Pancreas (tissue), 10 donors: Measurements from ENCODE around the gene ZFAND6. TPM values are rescaled to one million over a fixed set of nuclear protein-coding genes. Genes with fewer than 3 reads are reported as not detected.
A peak's percentile ranks its signal among the peaks of the same experiment; 100 is the strongest.

Source experiments
- ATAC-seq, 4 donors: fragments of 200-7000 bp; cut with Tn5 transposase; one replicate each; pipeline versions ENCODE4 v1.8.0 to v1.9.1; 2020; ENCODE audit warnings: mild to moderate bottlenecking in 4 of 4, moderate library complexity in 4 of 4
- DNase-seq, 6 donors: peaks; one replicate each; pipeline ENCODE4 v3.0.0-alpha.2; 2020
- FAIRE-seq: peaks from 2 replicates; lab custom pipeline; 2012; peaks lifted over from hg19 to GRCh38; lab: Jason Lieb, UNC
- H3K27ac ChIP-seq, 4 donors: fragments of 200-600 bp; sonication (generic); 1 replicate in 3 of 4; 2 replicates in 1 of 4; pipeline versions ENCODE4 v1.5.0 to v1.8.0; 2020
- H3K27me3 ChIP-seq, 4 donors: fragments of 200-600 bp; one replicate each; pipeline ENCODE4 v1.8.0; 2021
- H3K36me3 ChIP-seq, 3 donors: fragments of 200-600 bp; sonication (generic) in 1 of 3; one replicate each; pipeline versions ENCODE4 v1.5.0 to v1.8.0; 2020 to 2021
- H3K4me1 ChIP-seq, 3 donors: fragments of 200-600 bp; one replicate each; pipeline ENCODE4 v1.8.0; 2021
- H3K4me3 ChIP-seq, 4 donors: fragments of 200-600 bp; sonication (generic) in 2 of 4; one replicate each; pipeline versions ENCODE4 v1.5.0 to v1.8.0; 2020 to 2021
- H3K9me3 ChIP-seq, 4 donors: fragments of 200-600 bp; one replicate each; pipeline ENCODE4 v1.8.0; 2021
- WGBS, 2 donors: extraction: QIAGEN DNeasy Blood & Tissue Kit; methylation state at CpG; one replicate each; pipeline ENCODE4 v1.1.7; 2013; 5-methylcytosine and 5-hydroxymethylcytosine counted together
- intact Hi-C, 3 donors: fragments of 100-400 bp; cut with DNase I; formaldehyde crosslinking; loops; one replicate each; pipeline versions ENCODE4 v1.11.1 to v1.14.2; 2022
- polyA plus RNA-seq, 2 donors: library from polyadenylated mRNA; stranded (reverse); fragments of 200-250 nt; gene quantifications; one replicate each; pipeline ENCODE4 v1.2.3, GENCODE V29; 2013
- total RNA-seq, 6 donors: library from RNA; stranded (reverse); fragmentation: NEBNext Ultra II Directional in 4 of 6; extraction: Animal tissue kit (Norgen Biotek cat#: 25700) in 4 of 6; gene quantifications; one replicate each; pipeline versions ENCODE4 v1.2.1 to v1.2.4, GENCODE V29; 2021 to 2023
- TF ChIP-seq, protein P1 (sequence below), 4 donors: fragments of 200-600 bp; sonication (generic) in 3 of 4; IDR thresholded peaks; one replicate each; pipeline versions ENCODE4 v1.5.0 to v1.8.0; 2021; ENCODE audit warnings: antibody characterized with exemption in 4 of 4
- donor health status: healthy with polysubstance abuse.
- donor health status: DM: no; HTN: no; CAD: no; lungs with moderate emphysema.
- donor health status: DM: no; HTN: no; CAD: no.
- donor health status: control.
- donor health status: control.
- donor health status: Bipolar disorder and iron deficiency.
- donor health status: DM: yes; HTN: yes; CAD: no.
- donor health status: DM: no; HTN: no; CAD: no.
- donor health status: DM: no; HTN: no; CAD: no.
- donor health status: DM: yes; HTN: yes; CAD: no.

ZFAND6 gene
- total and polyA plus RNA-seq, 8 donors, result 16.9 to 41.5 (median 19.1) TPM

DNA sequence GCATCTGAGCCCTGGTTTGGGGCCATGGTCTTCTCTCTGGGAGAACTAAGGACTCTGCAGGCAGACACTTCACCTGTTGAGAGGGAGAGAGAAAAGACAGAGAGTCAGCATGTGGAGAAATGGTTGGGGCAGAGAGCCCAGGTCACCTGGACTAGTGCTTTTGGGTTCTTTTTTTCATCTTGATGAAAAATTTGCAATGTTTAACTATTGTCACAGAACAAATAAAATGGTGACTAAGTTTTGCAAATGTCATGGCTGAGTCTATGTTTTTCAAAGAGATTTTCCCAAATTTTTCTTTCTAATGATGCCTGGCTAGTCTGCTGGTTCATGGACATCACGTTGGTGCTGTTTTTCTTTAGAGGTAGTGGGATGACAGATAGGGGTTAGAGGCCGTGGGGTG, 111.1 kb downstream of the ZFAND6 start:
- Histone ChIP-seq H3K4me3 (no peak overlapping the region), H3K27ac (no peak overlapping the region), H3K9me3 (no peaks in the 10 kb centered on the region), H3K27me3 (no peaks in the 10 kb centered on the region), H3K36me3 (no peaks in the 10 kb centered on the region), H3K4me1 (no peaks in the 10 kb centered on the region)
- TF ChIP-seq, protein P1, sequence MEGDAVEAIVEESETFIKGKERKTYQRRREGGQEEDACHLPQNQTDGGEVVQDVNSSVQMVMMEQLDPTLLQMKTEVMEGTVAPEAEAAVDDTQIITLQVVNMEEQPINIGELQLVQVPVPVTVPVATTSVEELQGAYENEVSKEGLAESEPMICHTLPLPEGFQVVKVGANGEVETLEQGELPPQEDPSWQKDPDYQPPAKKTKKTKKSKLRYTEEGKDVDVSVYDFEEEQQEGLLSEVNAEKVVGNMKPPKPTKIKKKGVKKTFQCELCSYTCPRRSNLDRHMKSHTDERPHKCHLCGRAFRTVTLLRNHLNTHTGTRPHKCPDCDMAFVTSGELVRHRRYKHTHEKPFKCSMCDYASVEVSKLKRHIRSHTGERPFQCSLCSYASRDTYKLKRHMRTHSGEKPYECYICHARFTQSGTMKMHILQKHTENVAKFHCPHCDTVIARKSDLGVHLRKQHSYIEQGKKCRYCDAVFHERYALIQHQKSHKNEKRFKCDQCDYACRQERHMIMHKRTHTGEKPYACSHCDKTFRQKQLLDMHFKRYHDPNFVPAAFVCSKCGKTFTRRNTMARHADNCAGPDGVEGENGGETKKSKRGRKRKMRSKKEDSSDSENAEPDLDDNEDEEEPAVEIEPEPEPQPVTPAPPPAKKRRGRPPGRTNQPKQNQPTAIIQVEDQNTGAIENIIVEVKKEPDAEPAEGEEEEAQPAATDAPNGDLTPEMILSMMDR (IDR thresholded peaks at IDR 0.05), result no peak
- ATAC-seq (no peak), FAIRE-seq (no peak), DNase-seq (no peak)
- 80 to 86% methylated on average over 2 of the region's 2 CpGs for WGBS, 2 donors
- intact Hi-C loops, result no loop called here

DNA sequence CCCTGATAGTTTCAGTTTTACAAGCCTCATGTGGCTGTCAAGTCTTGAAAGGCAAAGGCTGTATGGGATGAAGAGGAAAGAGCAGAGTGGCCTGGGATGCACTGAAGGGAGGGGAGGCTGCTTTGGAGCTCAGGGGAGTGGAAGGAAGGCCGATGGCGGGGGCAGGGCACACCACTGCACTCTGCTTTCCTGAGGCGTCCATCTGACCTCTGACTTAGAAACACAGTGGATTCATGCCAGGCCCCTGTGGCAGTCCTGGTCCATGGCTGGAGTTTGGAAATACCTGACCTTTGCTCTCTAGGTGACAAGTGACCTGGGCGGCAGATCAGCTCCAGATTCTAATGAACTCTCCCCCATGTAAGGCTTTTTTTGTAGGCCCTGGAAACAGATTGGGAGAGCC, 112.3 kb downstream of the ZFAND6 start:
- no peaks in the 10 kb centered on the region for H3K9me3 ChIP-seq
- no peaks in the 10 kb centered on the region for H3K27me3 ChIP-seq
- ATAC-seq, result no peak
- no peak overlapping the region for H3K4me3 ChIP-seq
- H3K4me1 ChIP-seq, result no peaks in the 10 kb centered on the region
- H3K36me3 ChIP-seq, result no peaks in the 10 kb centered on the region
- no peak for FAIRE-seq
- intact Hi-C loops, result no loop called here
- 82 to 88% methylated on average over 4 of the region's 4 CpGs for WGBS, 2 donors
- TF ChIP-seq, protein P1 (IDR thresholded peaks at IDR 0.05), result no peak
- no peak overlapping the region for H3K27ac ChIP-seq
- DNase-seq, result no peak

DNA sequence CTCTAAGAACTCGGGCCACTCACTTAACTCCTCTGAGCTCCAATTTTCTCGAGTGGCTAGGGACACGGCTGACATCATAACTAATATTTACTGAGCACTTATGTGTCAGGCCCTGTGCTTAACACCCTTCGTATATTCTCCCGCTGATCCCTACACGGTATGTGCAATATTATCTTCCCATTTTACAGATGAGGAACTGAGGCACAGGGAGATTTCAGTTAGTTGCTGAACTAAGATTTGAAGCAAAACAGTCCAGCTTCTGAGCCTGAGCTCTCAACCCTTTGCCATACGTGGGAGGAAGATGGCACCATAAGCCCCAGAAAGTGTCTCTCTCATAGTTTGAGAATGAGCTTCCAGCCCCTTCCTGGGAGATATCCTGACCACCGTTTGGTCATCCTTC, 112.9 kb downstream of the ZFAND6 start:
- TF ChIP-seq, protein P1 (IDR thresholded peaks at IDR 0.05), result no peak
- WGBS, 2 donors, result 84 to 87% methylated on average over 8 of the region's 8 CpGs
- ATAC-seq (no peak), FAIRE-seq (no peak), DNase-seq (no peak)
- no peak overlapping the region for H3K4me3 ChIP-seq
- no peaks in the 10 kb centered on the region for H3K27me3 ChIP-seq
- intact Hi-C loops, result no loop called here
- no peaks in the 10 kb centered on the region for H3K36me3 ChIP-seq
- H3K4me1 ChIP-seq, result no peaks in the 10 kb centered on the region
- no peaks in the 10 kb centered on the region for H3K9me3 ChIP-seq
- no peak overlapping the region for H3K27ac ChIP-seq

GRCh38 chr15:80173022-80173759, 113.7 kb downstream of the ZFAND6 start:
- H3K9me3 ChIP-seq, result no peaks in the 10 kb centered on the region
- H3K4me3 ChIP-seq, result no peak overlapping the region
- no peaks in the 10 kb centered on the region for H3K27me3 ChIP-seq
- FAIRE-seq (no peak), ATAC-seq (peak; percentile 78 to 99 (median 94)), DNase-seq (peak; percentile 63 to 88 (median 80))
- intact Hi-C loops, result no loop called here
- H3K4me1 ChIP-seq, result no peaks in the 10 kb centered on the region
- no peaks in the 10 kb centered on the region for H3K36me3 ChIP-seq
- TF ChIP-seq, protein P1 (IDR thresholded peaks at IDR 0.05), result peak; percentile 8 to 74 (median 72)
- 59 to 64% methylated on average over 10 of the region's 10 CpGs for WGBS, 2 donors
- H3K27ac ChIP-seq, result no peak overlapping the region

DNA sequence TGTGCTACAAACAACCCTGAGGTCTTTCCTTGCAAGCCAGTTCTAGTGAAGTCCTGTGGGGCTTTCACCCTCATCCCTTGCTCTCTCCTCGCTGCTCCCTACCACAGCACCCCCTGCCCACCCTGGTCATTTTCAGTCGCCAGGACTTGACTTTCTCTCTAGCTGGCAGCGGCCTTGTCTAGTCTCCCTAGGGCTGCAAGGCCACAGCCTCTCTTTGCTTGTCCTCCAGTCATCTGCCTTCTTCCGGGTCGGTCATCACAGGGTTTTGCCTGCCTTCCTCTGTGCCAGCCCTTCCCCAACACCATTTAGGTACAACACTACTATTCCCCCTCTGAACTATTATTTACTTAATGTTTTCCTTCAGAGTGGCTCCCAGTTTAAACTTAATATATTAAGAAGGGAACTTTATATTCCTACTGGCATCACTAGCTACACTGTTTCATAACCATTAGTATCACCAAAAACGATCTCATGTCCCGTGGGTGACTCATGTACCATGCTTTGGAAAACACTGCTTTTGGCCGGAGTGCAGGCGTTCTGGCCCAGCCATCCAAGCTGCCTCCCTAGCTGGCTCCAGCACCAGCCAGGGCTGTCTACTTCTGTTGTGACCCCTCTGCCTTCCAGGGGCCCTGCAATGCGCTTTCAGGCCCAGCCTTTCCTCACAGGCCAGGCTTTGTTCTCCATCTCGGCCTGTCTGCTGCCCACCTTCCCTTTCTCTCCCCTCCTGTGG, 114.7 kb downstream of the ZFAND6 start:
- no peaks in the 10 kb centered on the region for H3K9me3 ChIP-seq
- no peak overlapping the region for H3K4me3 ChIP-seq
- TF ChIP-seq, protein P1 (IDR thresholded peaks at IDR 0.05), result no peak
- intact Hi-C loops, result no loop called here
- no peaks in the 10 kb centered on the region for H3K27me3 ChIP-seq
- WGBS, 2 donors, result 78 to 86% methylated on average over 11 of the region's 11 CpGs
- ATAC-seq, result no peak
- H3K36me3 ChIP-seq, result no peaks in the 10 kb centered on the region
- no peak for FAIRE-seq
- no peak overlapping the region for H3K27ac ChIP-seq
- DNase-seq, result no peak
- H3K4me1 ChIP-seq, result no peaks in the 10 kb centered on the region
